WI38 (cell line): Measurements from ENCODE around the gene PPP1R8.

Source experiments
- H3K4me3 ChIP-seq: 2 replicates; pipeline ENCODE4 v1.5.1; 2011; ENCODE audit warnings: low read depth, mild to moderate bottlenecking, control low read depth, low read length
- CTCF ChIP-seq: IDR thresholded peaks from 2 replicates; pipeline ENCODE4 v1.5.1; 2012; ENCODE audit warnings: low read depth, mild to moderate bottlenecking, control low read depth, low read length

PPP1R8 gene

GRCh38 chr1:27879374-27880082, 48.9 kb downstream of the PPP1R8 start:
- H3K4me3 ChIP-seq: no peak overlapping the region
- no peak for TF ChIP-seq CTCF

GRCh38 chr1:27882543-27882903, 51.9 kb downstream of the PPP1R8 start:
- no peak overlapping the region for H3K4me3 ChIP-seq
- no peak for TF ChIP-seq CTCF

GRCh38 chr1:27883536-27883935, 53.0 kb downstream of the PPP1R8 start:
- H3K4me3 ChIP-seq: no peak overlapping the region
- TF ChIP-seq CTCF: no peak

GRCh38 chr1:27884006-27884954, 53.7 kb downstream of the PPP1R8 start:
- TF ChIP-seq CTCF: no peak
- H3K4me3 ChIP-seq: no peak overlapping the region

- no peak for TF ChIP-seq CTCF
- H3K4me3 ChIP-seq: no peak overlapping the region
These were observed 54.5 kb downstream of the PPP1R8 start for GRCh38 chr1:27885114-27885528.

GRCh38 chr1:27885621-27886352, 55.2 kb downstream of the PPP1R8 start:
- no peak overlapping the region for H3K4me3 ChIP-seq
- no peak for TF ChIP-seq CTCF
